NCI-H2227 (cell line): ENCODE measurements around the gene IER5.
"Not testable (repeated sequence)": the region's sequence is repeated elsewhere in the genome, so short reads cannot be mapped to it uniquely, and the experiment has no call there.

Experiments used
- DNase-seq: peaks from one replicate; lab custom pipeline; 2025; ENCODE audit not compliant: unreplicated experiment; lab: John Stamatoyannopoulos, UW

Gene IER5

DNA sequence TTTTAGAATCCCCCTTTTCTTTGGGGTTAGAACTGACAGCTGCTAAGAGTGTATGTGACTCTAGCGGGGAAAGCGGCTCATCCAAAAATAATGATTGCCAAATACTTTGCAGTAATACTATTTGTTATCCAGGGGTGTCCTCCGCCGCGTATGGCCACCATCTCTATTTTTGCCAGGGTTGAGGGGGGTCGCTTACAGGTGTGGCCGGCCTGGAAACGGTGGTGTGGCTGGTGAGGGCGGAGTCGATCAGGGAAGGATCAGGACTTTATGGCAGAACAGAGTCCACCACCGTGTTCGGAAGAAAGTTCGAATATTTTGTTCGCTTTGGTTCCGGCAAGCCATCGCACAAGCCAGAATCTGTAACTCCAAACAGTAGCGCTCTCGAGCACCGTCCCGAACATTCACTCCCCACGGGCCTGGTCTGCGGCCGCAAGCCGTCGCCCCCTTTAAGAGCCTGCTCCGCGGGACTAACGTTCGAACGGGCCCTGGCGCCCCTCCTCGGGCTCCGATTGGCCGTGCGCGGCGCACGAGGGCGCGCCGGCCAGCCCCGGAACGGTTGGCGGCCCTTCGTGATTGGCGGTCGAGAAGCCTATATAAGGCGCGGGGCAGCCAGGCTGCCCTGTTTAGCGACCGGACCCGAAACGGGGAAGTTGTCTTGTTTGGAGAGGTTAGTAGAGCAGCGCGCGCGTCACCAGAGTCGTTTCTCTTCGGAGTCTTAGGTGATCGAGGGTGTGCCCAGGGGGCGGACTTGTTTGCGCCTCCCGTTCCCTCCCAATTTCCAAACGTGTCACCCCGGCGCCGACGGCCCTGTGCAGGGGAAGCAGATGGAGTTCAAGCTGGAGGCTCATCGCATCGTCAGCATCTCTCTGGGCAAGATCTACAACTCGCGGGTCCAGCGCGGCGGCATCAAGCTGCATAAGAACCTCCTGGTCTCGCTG is at the start of gene IER5:
Gene IER5, plus strand, starts transcription at position 622 of the 938 bp plus-strand sequence. Its CDS starts 203 bp downstream, at position 825.
- peak; percentile 98 for DNase-seq

DNA sequence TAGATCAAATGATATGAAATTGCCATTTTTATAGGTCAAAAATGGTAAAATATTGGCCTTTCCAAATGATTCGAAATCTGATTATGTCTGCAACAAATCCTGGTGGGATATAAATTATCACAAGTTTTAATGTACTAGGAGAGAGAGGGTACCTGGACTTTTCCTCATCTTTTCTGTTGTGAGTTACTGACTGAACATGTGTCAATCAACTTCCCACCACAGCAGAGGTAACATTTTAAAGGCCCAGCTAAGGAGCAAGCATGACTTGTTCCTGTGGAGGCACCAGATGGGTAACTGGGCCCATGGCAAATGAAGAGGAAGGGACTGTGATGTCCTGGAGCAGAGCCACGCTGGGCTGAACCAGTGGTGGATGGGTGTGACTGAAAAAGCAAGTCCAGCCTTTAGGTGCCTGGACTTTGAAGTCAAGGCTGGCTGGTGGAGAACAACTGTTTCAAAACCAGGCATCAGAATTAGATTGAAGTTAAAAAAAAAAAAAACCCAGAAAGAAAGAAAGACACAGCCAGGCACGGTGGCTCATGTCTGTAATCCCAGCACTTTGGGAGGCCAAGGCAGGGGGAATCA is 48.1 kb upstream of the IER5 start:
- no peak for DNase-seq

DNA sequence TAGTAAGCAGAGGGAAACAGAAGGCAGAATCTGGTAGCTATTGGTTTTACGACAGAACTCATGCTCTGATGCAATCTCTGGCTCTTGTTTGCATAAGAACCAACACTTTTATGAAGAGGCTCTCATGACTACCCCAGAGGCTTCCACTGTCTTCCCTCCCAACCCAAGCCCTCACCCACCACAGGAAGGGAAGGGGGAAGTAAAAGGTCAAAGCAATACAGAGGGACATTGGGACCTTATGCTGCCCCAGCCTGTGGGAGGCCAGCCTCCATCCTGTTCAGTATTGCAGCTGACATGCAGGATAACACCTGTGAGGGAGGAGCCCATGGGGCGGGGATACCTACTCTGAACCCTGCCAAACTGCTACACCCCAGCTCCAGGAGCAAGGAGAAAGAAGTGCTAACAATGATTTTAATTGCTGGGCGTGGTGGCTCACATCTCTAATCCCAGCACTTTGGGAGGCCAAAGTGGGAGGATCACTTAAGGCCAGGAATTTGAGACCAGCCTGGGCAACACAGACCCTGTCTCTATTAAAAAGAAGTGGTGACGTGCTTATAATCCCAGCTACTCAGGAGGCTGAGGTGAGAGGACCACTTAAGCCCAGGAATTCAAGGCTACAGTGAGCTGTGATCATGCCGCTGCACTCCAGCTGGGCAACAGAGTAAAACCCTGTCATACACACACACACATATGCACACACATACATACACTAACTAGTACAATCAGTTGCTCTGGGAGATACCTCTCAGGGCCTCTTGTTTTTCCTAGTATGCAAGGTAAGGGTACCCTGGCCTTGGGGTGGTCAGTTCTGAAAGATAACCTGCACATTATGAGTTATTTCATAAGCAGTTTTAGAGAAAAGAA is 45.2 kb upstream of the IER5 start:
- peak; percentile 42 for DNase-seq

- DNase-seq: no peak
Observed at GRCh38 chr1:181044449-181044966, 44.0 kb upstream of the IER5 start.

DNA sequence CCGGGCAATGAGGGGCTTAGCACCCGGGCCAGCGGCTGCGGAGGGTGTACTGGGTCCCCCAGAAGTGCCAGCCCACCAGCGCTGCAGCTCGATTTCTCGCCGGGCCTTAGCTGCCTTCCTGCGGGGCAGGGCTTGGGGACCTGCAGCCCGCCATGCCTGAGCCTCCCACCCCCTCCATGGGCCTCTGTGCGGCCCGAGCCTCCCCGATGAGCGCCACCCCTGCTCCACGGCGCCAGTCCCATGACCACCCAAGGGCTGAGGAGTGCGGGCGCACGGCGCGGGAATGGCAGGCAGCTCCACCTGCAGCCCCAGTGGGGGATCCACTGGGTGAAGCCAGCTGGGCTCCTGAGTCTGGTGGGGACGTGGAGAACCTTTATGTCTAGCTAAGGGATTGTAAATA is 42.6 kb upstream of the IER5 start:
- not testable (repeated sequence) for DNase-seq

DNA sequence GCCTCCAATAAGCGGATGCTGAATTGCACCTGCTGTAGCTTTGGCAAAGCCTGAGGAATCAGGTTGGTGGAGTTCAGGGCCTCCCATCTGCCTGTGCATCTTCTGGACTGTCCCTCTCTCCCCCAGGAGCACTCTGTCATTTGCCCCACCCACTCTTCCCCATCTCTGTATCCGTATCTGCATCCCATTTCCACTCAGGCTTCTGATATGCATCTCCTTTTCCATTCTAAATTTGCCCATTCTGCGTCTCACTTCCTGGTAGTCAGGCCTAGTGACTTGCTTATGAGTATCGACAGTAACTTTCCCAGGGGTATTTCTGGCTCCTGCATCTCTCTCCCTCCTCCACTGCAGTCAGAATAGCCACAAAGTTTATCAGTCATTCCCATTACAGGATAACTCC is 39.1 kb upstream of the IER5 start:
- no peak for DNase-seq

DNA sequence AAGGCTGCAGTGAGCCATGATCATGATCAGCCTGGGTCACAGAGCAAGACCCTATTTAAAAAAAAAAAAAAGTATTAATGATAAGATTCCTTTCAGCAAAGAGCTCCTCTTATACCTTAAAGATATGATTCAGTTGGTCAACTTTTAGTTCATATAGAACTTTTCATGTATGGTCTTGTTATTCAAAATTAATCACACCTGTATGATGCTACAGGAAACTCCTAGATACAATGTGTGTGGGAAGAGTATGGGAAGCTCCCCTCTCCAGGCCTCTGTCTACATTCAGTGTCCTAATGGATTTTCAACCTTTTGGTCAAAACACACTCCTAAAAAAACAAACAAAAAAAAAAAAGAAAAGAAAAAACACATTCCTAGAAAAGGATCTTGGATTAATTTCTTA is 37.6 kb upstream of the IER5 start:
- DNase-seq: no peak

DNA sequence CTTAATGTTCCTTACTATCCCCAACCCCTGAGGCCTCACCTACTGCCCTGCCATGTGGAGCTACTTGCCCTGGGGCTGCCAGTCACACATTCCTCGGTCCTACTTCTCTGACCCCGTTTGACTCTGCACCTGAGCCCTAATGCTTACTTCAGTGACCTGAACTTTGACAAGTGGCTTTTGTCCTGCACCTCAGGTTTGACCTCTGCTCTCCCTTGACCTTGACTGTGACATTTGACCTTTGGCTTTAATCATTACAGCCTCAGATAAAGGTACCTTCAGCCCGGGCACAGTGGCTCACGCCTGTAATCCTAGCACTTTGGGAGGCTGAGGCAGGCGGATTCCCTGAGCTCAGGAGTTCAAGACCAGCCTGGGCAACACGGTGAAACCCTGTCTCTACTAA is 31.9 kb upstream of the IER5 start:
- no peak for DNase-seq

- no peak for DNase-seq
Observed at GRCh38 chr1:181057079-181057478, 31.4 kb upstream of the IER5 start.

DNA sequence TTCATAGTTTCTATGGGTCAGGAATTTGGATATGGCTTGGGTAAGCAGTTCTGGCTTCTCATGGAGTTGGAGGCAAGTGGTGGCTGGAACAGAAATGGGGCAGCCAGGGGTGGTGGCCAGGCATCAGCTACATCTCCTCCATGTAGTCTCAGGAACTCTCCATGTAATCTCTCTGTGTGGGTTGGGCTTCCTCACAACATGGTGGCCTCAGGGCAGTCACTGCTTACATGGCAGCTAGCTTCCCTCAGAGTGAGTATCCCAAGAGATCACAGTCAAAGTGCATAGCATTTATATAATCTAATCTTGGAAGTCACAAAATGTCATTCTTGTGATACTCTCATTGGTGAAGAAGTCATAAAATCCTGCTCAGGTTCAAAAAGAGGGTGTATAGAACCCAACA is 29.1 kb upstream of the IER5 start:
- DNase-seq: no peak

GRCh38 chr1:181060066-181060465 is 28.4 kb upstream of the IER5 start:
- no peak for DNase-seq

- not testable (repeated sequence) for DNase-seq
Observed at GRCh38 chr1:181060947-181061346, 27.6 kb upstream of the IER5 start.

- DNase-seq: no peak
Observed at GRCh38 chr1:181061487-181061886, 27.0 kb upstream of the IER5 start.

GRCh38 chr1:181061891-181062835 is 26.3 kb upstream of the IER5 start:
- DNase-seq: no peak

DNA sequence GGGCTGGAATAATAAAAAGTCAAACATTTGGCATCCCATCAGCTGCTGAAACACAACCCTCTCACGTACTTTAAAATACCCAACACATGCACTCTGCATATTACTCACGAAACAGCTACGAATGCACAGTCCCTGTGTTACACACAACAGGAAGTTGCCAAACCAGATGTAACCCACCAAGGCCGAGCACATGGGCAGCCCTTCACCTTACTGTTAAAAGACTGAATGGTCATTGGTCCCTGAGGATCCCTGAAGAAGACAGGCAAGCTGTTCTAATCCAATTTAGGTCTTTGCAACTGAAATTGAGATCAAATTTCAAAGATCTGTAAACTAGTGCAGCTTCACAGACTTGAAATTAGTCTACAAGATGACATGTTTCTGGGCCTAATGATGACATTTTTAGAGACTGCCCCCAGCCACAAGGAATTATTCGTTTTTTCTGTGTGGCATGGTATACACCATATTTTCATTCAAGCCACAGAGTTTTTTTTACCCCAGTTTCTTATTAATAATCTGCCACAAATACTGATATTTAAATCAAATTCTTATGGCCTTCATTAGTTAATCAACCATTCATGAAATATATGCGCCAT is 25.6 kb upstream of the IER5 start:
- DNase-seq: no peak

DNA sequence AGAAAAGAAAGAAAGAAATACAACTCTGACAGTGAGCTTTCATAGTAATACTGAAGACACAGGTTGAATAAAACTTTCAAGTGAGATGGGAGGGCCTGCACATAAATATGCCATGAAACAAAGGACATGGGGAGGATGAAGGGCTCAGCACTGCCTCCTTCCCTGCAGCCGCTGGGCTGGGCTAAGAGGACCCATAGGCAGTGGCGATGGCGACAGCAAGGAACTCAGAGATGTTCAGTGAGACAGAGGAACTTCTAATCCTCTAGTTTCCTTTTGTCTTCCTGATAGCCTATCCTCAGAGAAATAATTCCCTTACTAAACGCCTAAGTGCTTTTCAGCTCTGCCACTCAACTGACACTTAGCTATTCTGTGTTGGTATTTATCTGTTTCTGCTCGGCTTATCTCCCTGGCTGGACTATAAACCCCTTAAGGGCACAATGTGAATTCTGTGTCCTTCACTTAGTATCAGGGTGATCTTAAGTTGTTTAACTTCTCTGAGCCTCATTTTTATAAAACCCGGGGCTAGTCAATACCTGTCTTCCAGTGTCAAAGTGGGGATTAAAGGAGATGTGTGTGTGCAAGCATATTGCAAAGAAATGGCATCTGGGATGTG is 24.4 kb upstream of the IER5 start:
- peak; percentile 24 for DNase-seq

DNA sequence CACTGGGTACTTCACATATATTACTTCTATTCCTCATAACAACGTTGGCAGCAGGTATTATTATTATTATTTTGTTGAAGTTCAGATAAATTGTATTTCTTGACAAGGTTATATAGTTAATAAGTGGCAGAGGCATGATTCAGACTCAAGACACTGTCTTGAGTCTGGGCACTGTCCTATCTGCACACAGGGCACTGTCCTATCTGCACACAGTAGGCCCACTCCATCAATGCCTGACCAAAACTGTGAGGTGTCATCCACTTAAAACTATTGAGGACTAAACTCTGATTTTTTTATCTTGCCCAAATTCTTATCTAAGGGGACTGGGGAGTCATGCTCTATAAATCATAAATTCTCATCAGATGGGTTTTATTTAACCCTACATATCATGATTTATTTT is 23.8 kb upstream of the IER5 start:
- no peak for DNase-seq

GRCh38 chr1:181073638-181074037 is 14.9 kb upstream of the IER5 start:
- no peak for DNase-seq

GRCh38 chr1:181075766-181076350 is 12.6 kb upstream of the IER5 start:
- no peak for DNase-seq
